Smooth muscle cell (in vitro differentiated cells): ENCODE results near the gene RFTN1. TPM values are rescaled to one million over a fixed set of nuclear protein-coding genes. Genes with fewer than 3 reads are reported as not detected.

Experiments used
- DNase-seq: peaks from one replicate; lab custom pipeline; 2025; ENCODE audit not compliant: unreplicated experiment; lab: John Stamatoyannopoulos, UW
- H2AFZ ChIP-seq: fragments of 200-600 bp; sonication (generic); 2 replicates; pipeline ENCODE4 v1.6.0; 2016; ENCODE audit warnings: antibody characterized with exemption, low read depth, mild to moderate bottlenecking
- H3F3A ChIP-seq: fragments of 200-600 bp; sonication (generic); 2 replicates; pipeline ENCODE4 v1.6.0; 2017; ENCODE audit warnings: antibody characterized with exemption, low read depth
- H3K27ac ChIP-seq: fragments of 200-600 bp; sonication (generic); 2 replicates; pipeline ENCODE4 v1.5.1; 2016; ENCODE audit warnings: low read depth, mild to moderate bottlenecking
- H3K27me3 ChIP-seq: fragments of 200-600 bp; sonication (generic); 2 replicates; pipeline ENCODE4 v1.6.1; 2016; ENCODE audit warnings: low read depth, mild to moderate bottlenecking
- H3K36me3 ChIP-seq: fragments of 200-600 bp; sonication (generic); 2 replicates; pipeline ENCODE4 v1.5.1; 2016; ENCODE audit warnings: low read depth
- H3K4me1 ChIP-seq: fragments of 200-600 bp; sonication (generic); 2 replicates; pipeline ENCODE4 v1.5.1; 2016; ENCODE audit warnings: low read depth
- H3K4me2 ChIP-seq: fragments of 200-600 bp; sonication (generic); 2 replicates; pipeline ENCODE4 v1.6.0; 2016; ENCODE audit warnings: mild to moderate bottlenecking
- H3K4me3 ChIP-seq: fragments of 200-600 bp; sonication (generic); 2 replicates; pipeline ENCODE4 v1.5.1; 2016; ENCODE audit warnings: mild to moderate bottlenecking
- H3K79me2 ChIP-seq: fragments of 200-600 bp; sonication (generic); 2 replicates; pipeline ENCODE4 v1.6.0; 2016; ENCODE audit warnings: low read depth, mild to moderate bottlenecking
- H3K9ac ChIP-seq: fragments of 200-600 bp; sonication (generic); 2 replicates; pipeline ENCODE4 v1.6.0; 2016; ENCODE audit warnings: low read depth
- H3K9me3 ChIP-seq: fragments of 200-600 bp; sonication (generic); replicated peaks from 2 replicates; pipeline ENCODE4 v1.5.1; 2016; ENCODE audit warnings: low read depth
- H4K20me1 ChIP-seq: fragments of 200-600 bp; sonication (generic); 2 replicates; pipeline ENCODE4 v1.6.0; 2016; ENCODE audit warnings: low read depth
- WGBS: methylation state at CpG from one replicate; pipeline ENCODE4 v1.1.7; 2016; ENCODE audit warnings: low lambda C conversion rate; 5-methylcytosine and 5-hydroxymethylcytosine counted together
- polyA plus RNA-seq: library from polyadenylated mRNA; unstranded; fragments of >200 nt; fragmentation: Nextera tagmentation; extraction: Ambion mirVana; gene quantifications from 2 replicates; pipeline ENCODE4 v1.2.1, GENCODE V29; 2016
- total RNA-seq: library from RNA; depleted of rRNA; stranded (reverse); fragments of >200 nt; gene quantifications from 2 replicates; pipeline ENCODE4 v1.2.3, GENCODE V29; 2014
- TF ChIP-seq, protein P1 (sequence below): fragments of 200-600 bp; sonication (generic); IDR thresholded peaks from 2 replicates; pipeline ENCODE4 v1.5.1; 2017; ENCODE audit warnings: borderline replicate concordance, mild to moderate bottlenecking, antibody characterized with exemption; ENCODE audit not compliant: insufficient read depth, poor library complexity, severe bottlenecking

Gene RFTN1
- total and polyA plus RNA-seq, 2 experiments from 2014 or later = 21.7 to 35.6 TPM

DNA sequence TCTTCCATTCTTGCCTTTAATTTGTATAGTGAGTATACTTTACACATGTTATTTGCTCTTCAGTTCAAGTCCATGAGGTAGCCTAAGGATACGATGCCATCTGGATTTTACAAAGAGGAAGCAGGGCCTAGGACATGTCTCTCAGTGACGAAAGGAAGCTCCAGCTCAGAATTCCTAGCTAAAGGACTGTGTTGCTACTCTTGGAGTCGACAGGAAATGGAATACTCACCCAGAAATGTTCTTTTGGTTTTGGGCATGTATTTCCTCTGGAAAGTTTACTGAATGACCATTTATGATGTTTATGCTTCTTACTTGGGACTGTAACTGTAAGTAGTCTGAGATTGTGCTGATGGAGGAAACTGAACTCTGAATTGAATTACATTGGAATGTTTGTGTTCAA is 236.0 kb downstream of the RFTN1 start:
- no peaks in the 10 kb centered on the region for H3K9me3 ChIP-seq
- DNase-seq = no peak
- no peaks in the 10 kb centered on the region for H3K4me1 ChIP-seq
- H3K4me3 ChIP-seq = no peak overlapping the region
- H3F3A ChIP-seq = no peaks in the 10 kb centered on the region
- H3K79me2 ChIP-seq = no peaks in the 10 kb centered on the region
- no peaks in the 10 kb centered on the region for H4K20me1 ChIP-seq
- H3K9ac ChIP-seq = no peak overlapping the region
- H3K27me3 ChIP-seq = no peaks in the 10 kb centered on the region
- no peak overlapping the region for H3K27ac ChIP-seq
- TF ChIP-seq, protein P1, sequence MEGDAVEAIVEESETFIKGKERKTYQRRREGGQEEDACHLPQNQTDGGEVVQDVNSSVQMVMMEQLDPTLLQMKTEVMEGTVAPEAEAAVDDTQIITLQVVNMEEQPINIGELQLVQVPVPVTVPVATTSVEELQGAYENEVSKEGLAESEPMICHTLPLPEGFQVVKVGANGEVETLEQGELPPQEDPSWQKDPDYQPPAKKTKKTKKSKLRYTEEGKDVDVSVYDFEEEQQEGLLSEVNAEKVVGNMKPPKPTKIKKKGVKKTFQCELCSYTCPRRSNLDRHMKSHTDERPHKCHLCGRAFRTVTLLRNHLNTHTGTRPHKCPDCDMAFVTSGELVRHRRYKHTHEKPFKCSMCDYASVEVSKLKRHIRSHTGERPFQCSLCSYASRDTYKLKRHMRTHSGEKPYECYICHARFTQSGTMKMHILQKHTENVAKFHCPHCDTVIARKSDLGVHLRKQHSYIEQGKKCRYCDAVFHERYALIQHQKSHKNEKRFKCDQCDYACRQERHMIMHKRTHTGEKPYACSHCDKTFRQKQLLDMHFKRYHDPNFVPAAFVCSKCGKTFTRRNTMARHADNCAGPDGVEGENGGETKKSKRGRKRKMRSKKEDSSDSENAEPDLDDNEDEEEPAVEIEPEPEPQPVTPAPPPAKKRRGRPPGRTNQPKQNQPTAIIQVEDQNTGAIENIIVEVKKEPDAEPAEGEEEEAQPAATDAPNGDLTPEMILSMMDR = no peak
- H3K36me3 ChIP-seq = peaks cover under 1% of the 10 kb centered on the region
- WGBS = 78% methylated on average over 3 of the region's 3 CpGs
- no peak overlapping the region for H3K4me2 ChIP-seq
- no peak overlapping the region for H2AFZ ChIP-seq

DNA sequence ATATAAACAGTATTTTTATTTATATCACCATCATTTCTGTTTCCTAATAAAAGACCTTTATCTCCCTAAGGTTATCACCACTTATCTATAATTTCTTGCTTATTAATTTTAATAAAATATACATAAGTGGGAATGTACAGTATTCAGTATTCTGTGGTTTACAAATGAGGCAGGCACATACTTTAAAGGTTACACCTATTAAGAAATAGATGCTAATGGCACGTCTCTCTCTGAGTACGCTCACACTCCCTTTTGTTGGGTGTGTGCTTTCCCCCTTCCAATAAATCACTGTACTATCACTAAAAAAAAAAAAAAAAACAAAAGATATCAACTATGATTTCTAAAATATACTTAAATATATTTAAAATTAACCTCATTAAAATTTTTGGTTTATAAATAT is 239.6 kb downstream of the RFTN1 start:
- no peak for DNase-seq
- Histone ChIP-seq H3K9me3 (no peaks in the 10 kb centered on the region), H3K27me3 (no peaks in the 10 kb centered on the region), H2AFZ (no peak overlapping the region), H3F3A (no peaks in the 10 kb centered on the region), H4K20me1 (peaks cover under 1% of the 10 kb centered on the region), H3K36me3 (peaks cover 5% of the 10 kb centered on the region), H3K4me2 (no peak overlapping the region), H3K4me3 (no peak overlapping the region), H3K79me2 (peaks cover under 1% of the 10 kb centered on the region), H3K4me1 (no peaks in the 10 kb centered on the region), H3K9ac (no peak overlapping the region), H3K27ac (no peak overlapping the region)
- TF ChIP-seq, protein P1 = no peak
- WGBS = 98% methylated on average over 2 of the region's 2 CpGs

DNA sequence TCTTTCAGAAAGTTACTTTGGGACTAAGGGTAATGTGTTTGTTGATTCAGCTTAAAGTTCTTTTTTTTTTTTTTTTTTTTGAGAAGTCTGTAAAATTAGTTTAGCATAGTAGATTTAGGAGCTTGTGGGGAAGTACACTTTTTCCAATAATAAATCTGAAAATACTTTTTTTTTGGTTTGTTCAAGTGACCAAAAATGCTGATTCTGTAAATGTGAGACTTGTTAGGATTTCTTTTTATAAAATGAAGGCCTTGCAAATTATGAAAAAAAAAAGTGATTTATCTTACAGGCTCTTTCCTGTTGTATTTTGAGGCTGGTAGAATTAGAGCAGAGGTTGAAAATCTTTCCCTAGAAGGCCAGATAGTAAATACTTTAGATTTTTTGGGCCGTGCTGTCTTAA is 240.9 kb downstream of the RFTN1 start:
- H3K27ac ChIP-seq = no peak overlapping the region
- H3K79me2 ChIP-seq = peaks cover 10% of the 10 kb centered on the region
- H3K36me3 ChIP-seq = peaks cover 5% of the 10 kb centered on the region
- no peaks in the 10 kb centered on the region for H3F3A ChIP-seq
- TF ChIP-seq, protein P1 = no peak
- H3K4me1 ChIP-seq = no peaks in the 10 kb centered on the region
- H4K20me1 ChIP-seq = peaks cover 7% of the 10 kb centered on the region
- H3K27me3 ChIP-seq = no peaks in the 10 kb centered on the region
- no peak overlapping the region for H3K9ac ChIP-seq
- no peaks in the 10 kb centered on the region for H3K9me3 ChIP-seq
- H3K4me3 ChIP-seq = no peak overlapping the region
- H3K4me2 ChIP-seq = no peak overlapping the region
- H2AFZ ChIP-seq = no peak overlapping the region
- 91% methylated on average over 1 of the region's 1 CpG for WGBS
- no peak for DNase-seq

DNA sequence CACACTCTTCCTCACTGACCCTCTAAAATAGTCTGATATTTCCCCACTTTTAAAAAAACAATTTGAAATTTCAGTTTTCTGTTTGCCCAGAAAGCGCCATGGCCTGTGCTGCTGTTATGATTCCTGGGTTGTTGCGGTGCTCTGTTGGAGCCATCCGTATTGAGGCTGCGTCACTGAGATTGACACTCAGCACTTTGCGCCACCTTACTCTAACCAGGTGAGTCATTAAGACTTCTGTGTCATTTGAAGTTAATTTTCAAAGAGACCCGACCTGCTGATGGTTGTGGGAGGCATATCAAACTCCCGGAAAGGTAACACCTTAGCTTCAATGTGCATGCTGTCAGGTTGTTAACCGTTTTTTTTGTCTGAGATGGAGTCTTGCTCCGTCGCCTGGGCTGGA is 242.6 kb downstream of the RFTN1 start:
- peaks cover 7% of the 10 kb centered on the region for H4K20me1 ChIP-seq
- H3K36me3 ChIP-seq = peaks cover 5% of the 10 kb centered on the region
- TF ChIP-seq, protein P1 = no peak
- H2AFZ ChIP-seq = no peak overlapping the region
- H3K4me2 ChIP-seq = no peak overlapping the region
- H3K9me3 ChIP-seq = no peaks in the 10 kb centered on the region
- no peaks in the 10 kb centered on the region for H3K27me3 ChIP-seq
- no peak overlapping the region for H3K27ac ChIP-seq
- H3F3A ChIP-seq = no peaks in the 10 kb centered on the region
- no peak overlapping the region for H3K9ac ChIP-seq
- no peak overlapping the region for H3K4me3 ChIP-seq
- WGBS = 97% methylated on average over 10 of the region's 10 CpGs
- peaks cover 27% of the 10 kb centered on the region for H3K79me2 ChIP-seq
- peaks cover 4% of the 10 kb centered on the region for H3K4me1 ChIP-seq
- no peak for DNase-seq
